Islet of Langerhans (tissue), 1 donor: ENCODE measurements around the gene RALGAPA2.
A peak's percentile ranks its signal among the peaks of the same experiment; 100 is the strongest.

Source experiments
- FAIRE-seq: peaks from one replicate; lab custom pipeline; 2011; peaks lifted over from hg19 to GRCh38; lab: Jason Lieb, UNC

The RALGAPA2 gene

GRCh38 chr20:20495729-20496503 lies 216.5 kb downstream of the RALGAPA2 start:
- FAIRE-seq = no peak

- no peak for FAIRE-seq
Observed at GRCh38 chr20:20493701-20494100, 218.7 kb downstream of the RALGAPA2 start.

DNA sequence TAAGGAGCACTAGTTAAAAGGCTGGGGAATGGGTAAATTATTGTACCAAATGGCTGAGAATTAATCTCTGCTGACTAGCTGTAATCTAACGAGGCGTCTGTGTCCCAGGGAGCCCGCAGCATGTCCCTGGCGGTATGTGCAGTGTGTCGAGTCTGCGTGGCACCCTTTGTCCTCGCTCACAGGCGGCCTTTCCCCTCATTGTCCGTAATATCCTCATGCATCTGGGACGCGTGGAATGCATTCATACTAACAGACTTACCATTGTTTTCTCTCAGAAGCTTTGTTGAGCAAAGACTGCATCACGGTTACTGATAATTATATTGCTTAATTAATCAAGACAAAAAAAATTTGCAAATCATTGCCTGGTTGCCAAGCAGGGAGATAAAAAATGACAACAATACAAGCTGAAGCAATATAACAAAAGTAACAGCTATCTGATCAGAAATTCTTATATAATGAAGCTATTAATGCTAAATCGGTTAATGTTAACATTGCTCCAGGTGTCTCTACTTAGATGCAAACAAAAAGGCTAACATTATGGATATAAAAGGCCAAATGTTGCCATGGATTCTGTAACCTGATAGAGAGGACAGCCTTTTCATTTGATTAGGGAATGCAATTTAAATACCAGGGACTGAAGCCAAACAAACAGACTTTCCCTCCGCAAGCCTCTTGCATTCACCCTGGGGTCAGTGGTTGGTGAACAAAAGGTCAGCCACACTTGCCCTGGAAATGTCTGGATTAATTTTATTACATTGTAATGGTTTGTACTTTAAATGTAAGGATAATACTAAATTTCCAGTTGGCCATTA lies 219.7 kb downstream of the RALGAPA2 start:
- FAIRE-seq = no peak

DNA sequence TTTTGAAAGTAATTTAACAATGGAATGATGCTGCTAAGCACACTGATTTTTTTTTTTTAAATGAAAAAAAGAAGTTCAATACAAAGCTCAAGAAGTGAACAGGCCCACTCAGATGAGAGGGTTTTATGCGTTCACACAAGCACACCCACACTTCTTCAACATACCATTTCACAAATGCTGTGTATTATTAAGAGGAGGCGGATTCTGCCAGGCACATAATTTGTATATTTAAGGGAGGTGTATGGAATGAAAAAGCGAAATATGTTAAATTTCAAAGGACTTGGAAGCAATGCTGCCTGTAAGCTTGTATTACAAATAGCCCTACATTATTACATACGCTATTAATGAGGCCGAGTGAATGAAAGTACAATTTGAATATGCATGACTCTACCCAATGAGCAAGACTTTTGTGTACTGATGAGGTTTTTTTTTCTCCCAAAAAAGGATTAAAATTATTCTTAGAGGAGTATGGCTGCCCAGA lies 220.6 kb downstream of the RALGAPA2 start:
- FAIRE-seq = no peak

GRCh38 chr20:20491110-20491783 lies 221.2 kb downstream of the RALGAPA2 start:
- no peak for FAIRE-seq

DNA sequence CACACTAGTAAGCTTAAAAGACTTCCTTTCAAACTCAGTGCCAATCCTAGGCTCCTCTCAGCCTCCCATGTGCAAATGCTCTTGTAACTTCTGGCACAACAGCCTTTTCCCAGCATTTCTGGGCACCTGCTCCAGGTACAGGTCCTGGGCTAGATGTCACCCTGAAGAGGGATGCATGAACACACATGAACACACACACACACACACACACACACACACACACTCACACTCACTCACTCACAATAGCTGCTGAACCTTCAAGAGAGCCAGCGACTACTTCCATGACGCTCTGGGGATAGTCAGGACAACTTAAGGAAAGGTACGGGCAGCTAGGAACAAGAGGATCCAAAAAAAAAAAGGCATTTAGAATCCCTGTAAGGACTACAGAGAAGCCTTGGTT lies 221.8 kb downstream of the RALGAPA2 start:
- FAIRE-seq = no peak

DNA sequence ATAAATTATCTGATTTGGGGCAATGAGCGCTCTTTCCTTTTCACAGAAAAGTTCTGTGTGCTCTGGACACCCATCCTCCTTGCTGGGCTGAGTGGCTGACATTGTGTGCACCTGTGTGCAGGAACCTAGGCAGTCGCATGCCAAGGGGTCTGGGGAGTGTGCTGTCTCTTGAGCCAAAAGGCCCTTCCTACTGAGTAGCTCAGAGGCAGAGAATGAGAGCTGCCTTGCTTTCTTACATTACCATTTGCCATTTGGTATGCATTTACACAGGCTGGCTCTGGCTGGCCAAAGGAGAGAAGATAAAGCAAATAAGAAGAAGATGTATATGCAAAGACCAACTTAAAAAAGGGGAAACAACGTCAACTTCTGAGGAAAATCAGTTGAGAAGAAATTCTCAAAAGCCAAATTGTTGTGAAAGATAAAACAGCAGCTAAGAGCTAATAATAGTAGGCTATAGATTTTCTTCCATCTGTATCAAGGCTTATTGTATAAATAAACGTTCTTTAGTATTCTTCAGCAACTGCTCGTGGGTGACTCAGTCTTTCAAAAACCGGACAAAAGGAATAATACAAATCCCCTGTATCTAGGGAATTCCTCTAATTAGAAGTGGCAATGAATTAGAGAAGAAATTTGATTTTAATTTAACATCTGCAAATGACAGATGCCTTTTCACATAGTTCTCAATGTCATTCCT lies 222.6 kb downstream of the RALGAPA2 start:
- FAIRE-seq = peak; percentile 51

- FAIRE-seq = no peak
Observed at GRCh38 chr20:20489054-20489453, 223.4 kb downstream of the RALGAPA2 start.

DNA sequence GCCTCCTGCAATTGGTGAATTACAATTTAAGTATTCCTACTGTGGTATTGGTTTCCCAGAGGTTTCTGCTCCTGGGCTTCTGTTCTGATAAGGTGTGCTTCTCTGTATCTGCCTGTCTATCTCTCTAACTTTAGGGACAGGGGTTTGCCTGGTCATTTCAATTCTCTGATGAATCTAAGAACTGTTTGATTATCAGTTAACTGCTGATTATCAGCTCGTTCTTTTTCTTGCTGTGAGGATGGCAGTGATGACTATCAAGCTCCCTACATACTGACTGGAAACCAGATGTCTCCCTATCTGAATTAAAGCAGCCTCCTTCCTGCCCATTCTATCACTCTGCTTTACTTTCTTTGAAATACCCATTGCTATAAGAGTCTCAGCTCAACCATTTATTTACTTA lies 224.1 kb downstream of the RALGAPA2 start:
- no peak for FAIRE-seq

GRCh38 chr20:20487811-20488210 lies 224.6 kb downstream of the RALGAPA2 start:
- FAIRE-seq = no peak

GRCh38 chr20:20483328-20483727 lies 229.1 kb downstream of the RALGAPA2 start:
- FAIRE-seq = no peak

GRCh38 chr20:20482453-20482852 lies 230.0 kb downstream of the RALGAPA2 start:
- no peak for FAIRE-seq

GRCh38 chr20:20480689-20481088 lies 231.8 kb downstream of the RALGAPA2 start:
- FAIRE-seq = no peak

- FAIRE-seq = no peak
Observed at GRCh38 chr20:20480126-20480525, 232.3 kb downstream of the RALGAPA2 start.

DNA sequence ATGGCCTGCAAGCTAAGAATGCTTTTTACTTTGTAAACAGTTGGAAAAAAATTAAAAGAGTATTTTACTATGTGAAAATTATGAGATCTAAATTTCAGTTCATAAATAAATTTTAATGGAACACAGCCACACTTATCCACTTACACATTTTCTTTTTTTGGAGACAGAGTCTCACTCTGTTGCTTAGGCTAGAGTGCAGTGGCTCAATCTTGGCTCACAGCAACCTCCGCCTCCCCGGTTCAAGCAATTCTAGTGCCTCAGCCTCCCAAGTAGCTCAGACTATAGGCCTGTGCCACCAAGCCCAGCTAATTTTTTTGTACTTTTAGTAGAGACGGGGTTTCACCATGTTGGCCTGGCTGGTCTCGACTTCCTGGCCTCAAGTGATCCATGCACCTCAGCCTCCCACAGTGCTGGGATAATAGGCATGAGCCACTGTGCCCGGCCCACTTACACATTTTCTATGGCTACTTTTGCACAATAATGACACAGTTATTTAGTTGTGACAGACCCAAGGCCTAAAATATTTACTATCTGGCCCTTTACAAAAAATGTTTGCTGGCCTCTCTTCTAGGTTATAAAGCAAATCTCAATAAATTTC lies 234.9 kb downstream of the RALGAPA2 start:
- no peak for FAIRE-seq

GRCh38 chr20:20476504-20476903 lies 235.9 kb downstream of the RALGAPA2 start:
- no peak for FAIRE-seq

GRCh38 chr20:20473657-20474056 lies 238.8 kb downstream of the RALGAPA2 start:
- no peak for FAIRE-seq

DNA sequence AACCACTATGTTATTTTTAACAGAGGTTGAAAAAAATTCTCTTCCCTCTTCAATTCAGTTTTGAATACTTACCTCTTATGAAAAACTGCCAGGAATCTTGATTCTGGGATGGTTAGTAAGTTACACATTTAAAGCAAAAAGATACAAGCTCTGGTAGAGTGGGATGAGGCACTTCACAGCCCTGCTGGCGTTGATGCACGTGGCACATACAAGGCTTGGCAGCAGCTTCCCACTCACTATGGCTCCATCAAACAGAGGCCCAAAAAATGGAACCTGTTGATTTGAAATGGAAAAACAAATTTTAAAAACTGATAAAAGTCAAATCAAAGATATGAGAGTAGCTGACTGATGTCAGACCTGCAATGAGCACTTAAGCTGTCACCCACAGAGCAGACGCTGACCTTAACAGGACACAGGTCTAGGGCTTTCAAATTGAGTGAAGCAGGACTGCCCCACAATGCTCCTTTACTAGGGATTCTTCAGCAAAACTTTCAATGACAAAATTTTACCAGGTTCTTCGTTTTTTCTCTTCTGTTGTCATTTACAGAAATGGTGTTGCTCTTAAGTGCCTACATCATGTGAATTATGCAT lies 239.7 kb downstream of the RALGAPA2 start:
- no peak for FAIRE-seq

- no peak for FAIRE-seq
Observed at GRCh38 chr20:20466341-20466879, 246.0 kb downstream of the RALGAPA2 start.

DNA sequence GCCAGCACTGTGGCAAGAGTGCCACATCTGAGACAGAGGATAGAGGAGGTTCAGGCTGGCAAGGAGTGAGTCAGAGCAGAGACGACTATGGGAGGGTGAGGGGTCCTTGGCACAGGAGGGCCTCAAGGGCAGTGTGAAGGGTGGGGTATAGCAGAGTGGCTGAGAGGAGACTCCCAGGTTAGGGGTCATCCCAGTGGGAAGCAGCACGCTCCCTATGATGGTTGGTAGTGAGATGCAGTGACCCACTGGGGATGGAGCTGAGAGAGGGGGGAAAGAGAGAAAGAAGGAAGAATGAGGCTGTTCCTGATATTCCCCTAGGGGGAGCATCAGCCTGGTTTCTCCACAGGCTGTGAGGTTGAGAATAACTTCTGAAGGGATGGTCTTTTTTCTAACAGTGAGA lies 247.2 kb downstream of the RALGAPA2 start:
- no peak for FAIRE-seq

DNA sequence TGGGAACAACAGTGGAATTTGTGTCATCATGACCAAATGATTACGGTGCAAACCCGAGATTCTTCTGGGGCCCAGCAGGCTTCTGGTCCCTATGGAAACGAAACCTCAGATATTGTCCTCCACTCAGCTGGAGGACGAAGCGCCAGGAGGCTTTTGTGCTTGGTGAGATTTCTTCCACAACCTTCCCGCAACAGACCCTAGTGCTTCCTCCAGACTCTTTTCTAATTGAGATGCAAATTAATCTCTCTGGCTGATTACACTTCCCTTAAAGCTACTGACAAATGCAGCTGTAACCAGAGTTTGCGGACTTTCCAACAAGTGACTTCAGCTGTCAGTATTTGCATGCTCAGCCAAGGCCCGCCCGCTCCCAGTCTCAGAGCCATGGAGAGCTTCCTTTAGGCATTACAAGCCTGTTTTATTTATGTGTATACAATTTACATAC lies 248.5 kb downstream of the RALGAPA2 start:
- no peak for FAIRE-seq
